ENCODE measurements around the gene CEP57. TPM values are rescaled to one million over a fixed set of nuclear protein-coding genes. Genes with fewer than 3 reads are reported as not detected.

CEP57 gene
- total RNA-seq, 2 experiments from 2014 or later = 57.7 to 67.4 TPM

DNA sequence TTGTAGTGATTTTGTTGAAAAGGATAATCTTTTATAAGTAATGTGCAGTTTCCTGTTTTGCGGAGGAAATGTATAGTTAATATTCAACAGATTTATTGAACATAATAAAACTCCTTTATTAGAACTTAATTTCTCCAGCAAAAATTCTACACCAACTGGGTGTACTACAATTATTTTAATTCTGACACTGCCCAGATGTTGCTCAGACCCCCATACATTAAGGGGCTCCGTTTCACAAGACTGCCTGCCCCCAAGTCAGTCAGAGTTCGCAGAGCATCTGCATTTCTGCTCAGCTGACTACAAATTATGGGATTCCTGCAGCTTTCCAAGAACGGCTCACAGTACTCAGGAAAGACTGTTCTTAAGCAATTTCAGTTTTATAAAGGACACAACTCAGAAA lies 6.2 kb downstream of the CEP57 start:
- Histone ChIP-seq H3K36me3 (ENCODE audit: insufficient read depth, low read length) (peaks cover 34% of the 10 kb centered on the region), H2AFZ (ENCODE audit: low read length) (no peak overlapping the region), H3K4me2 (ENCODE audit: low read length) (no peak overlapping the region), H4K20me1 (ENCODE audit: insufficient read depth, low read length) (peaks cover 23% of the 10 kb centered on the region), H3K79me2 (ENCODE audit: insufficient read depth, low read depth, low read length) (peaks cover 65% of the 10 kb centered on the region), H3K9me2 (ENCODE audit: insufficient read depth, low read length) (no peaks in the 10 kb centered on the region), H3K4me3 (ENCODE audit: low read depth, low read length, poor library complexity, severe bottlenecking) (no peak overlapping the region), H3K4me1 (ENCODE audit: insufficient read depth, low read length, poor library complexity, severe bottlenecking) (peaks cover 14% of the 10 kb centered on the region), H3K9me3 (ENCODE audit: low read length) (no peaks in the 10 kb centered on the region), H3K27ac (ENCODE audit: low read depth, low read length, poor library complexity, severe bottlenecking) (no peak overlapping the region)
- no peak for DNase-seq (ENCODE audit: low spot score)
- intact Hi-C loops (cut with micrococcal nuclease; ENCODE audit: unreplicated experiment) = loop anchor here (10.0 kb wide), 2 partner anchors 418 to 448 kb away; no protein-coding TSS in a partner anchor
- BruUV-seq (replicated peaks) = no TSS peak
- CTCF ChIA-PET (ENCODE audit: unreplicated experiment) = no interaction called here
- TF ChIP-seq EZH2phosphoT487 (IDR thresholded peaks at IDR 0.05; ENCODE audit: borderline replicate concordance, low read depth, low read length) (no peak), CTCF (conservative IDR thresholded peaks at IDR 0.05; ENCODE audit: low read length) (no peak)
- POLR2A ChIA-PET = no interaction called here

- Histone ChIP-seq H3K9me2 (ENCODE audit: insufficient read depth, low read length) (no peaks in the 10 kb centered on the region), H3K79me2 (ENCODE audit: insufficient read depth, low read depth, low read length) (peaks cover 34% of the 10 kb centered on the region), H3K4me1 (ENCODE audit: insufficient read depth, low read length, poor library complexity, severe bottlenecking) (no peaks in the 10 kb centered on the region), H3K36me3 (ENCODE audit: insufficient read depth, low read length) (peaks cover 56% of the 10 kb centered on the region), H4K20me1 (ENCODE audit: insufficient read depth, low read length) (peaks cover 7% of the 10 kb centered on the region; the same call in 1 of the 2 replicates), H2AFZ (ENCODE audit: low read length) (no peak overlapping the region), H3K9me3 (ENCODE audit: low read length) (no peaks in the 10 kb centered on the region), H3K4me2 (ENCODE audit: low read length) (no peak overlapping the region), H3K27ac (ENCODE audit: low read depth, low read length, poor library complexity, severe bottlenecking) (no peak overlapping the region), H3K4me3 (ENCODE audit: low read depth, low read length, poor library complexity, severe bottlenecking) (no peak overlapping the region)
- CTCF ChIA-PET (ENCODE audit: unreplicated experiment) = no interaction called here
- TF ChIP-seq CTCF (conservative IDR thresholded peaks at IDR 0.05; ENCODE audit: low read length) (no peak), EZH2phosphoT487 (IDR thresholded peaks at IDR 0.05; ENCODE audit: borderline replicate concordance, low read depth, low read length) (no peak)
- intact Hi-C loops (cut with micrococcal nuclease; ENCODE audit: unreplicated experiment) = loop anchor here (10.0 kb wide), 2 partner anchors 415 to 445 kb away; no protein-coding TSS in a partner anchor
- POLR2A ChIA-PET = interaction anchor here (0.7 to 1.0 kb wide), 2 partner anchors 10 to 19 kb away, joined by 3 to 4 read pairs; partner anchors contain the start of gene FAM76B
- BruUV-seq (replicated peaks) = no TSS peak
- no peak for DNase-seq (ENCODE audit: low spot score)
These were observed 9.2 kb downstream of the CEP57 start for GRCh38 chr11:95799546-95799945.

DNA sequence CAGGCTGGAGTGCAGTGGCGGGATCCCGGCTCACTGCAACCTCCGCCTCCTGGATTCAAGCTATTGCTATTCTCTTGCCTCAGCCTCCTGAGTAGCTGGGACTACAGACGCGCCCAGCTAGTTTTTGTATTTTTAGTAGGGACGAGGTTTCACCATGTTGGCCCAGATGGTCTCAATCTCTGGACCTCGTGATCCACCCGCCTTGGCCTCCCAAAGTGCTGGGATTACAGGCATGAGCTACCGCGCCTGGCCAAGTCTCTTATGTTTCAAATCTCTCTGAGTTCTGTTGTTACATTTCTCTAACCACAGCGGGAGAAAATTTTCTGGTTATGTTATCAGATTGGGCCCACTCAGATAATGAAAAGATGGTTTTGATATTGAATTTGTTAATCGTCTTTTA lies 10.1 kb downstream of the CEP57 start:
- Histone ChIP-seq H4K20me1 (ENCODE audit: insufficient read depth, low read length) (no peaks in the 10 kb centered on the region), H3K27ac (ENCODE audit: low read depth, low read length, poor library complexity, severe bottlenecking) (no peak overlapping the region), H3K4me3 (ENCODE audit: low read depth, low read length, poor library complexity, severe bottlenecking) (no peak overlapping the region), H3K36me3 (ENCODE audit: insufficient read depth, low read length) (peaks cover 64% of the 10 kb centered on the region), H3K9me3 (ENCODE audit: low read length) (no peaks in the 10 kb centered on the region), H3K4me2 (ENCODE audit: low read length) (no peak overlapping the region), H2AFZ (ENCODE audit: low read length) (no peak overlapping the region), H3K4me1 (ENCODE audit: insufficient read depth, low read length, poor library complexity, severe bottlenecking) (no peaks in the 10 kb centered on the region), H3K79me2 (ENCODE audit: insufficient read depth, low read depth, low read length) (peaks cover 25% of the 10 kb centered on the region), H3K9me2 (ENCODE audit: insufficient read depth, low read length) (no peaks in the 10 kb centered on the region)
- DNase-seq (ENCODE audit: low spot score) = no peak
- CTCF ChIA-PET (ENCODE audit: unreplicated experiment) = no interaction called here
- intact Hi-C loops (cut with micrococcal nuclease; ENCODE audit: unreplicated experiment) = no loop called here
- BruUV-seq (replicated peaks) = no TSS peak
- POLR2A ChIA-PET = interaction anchor here (2.7 kb wide), 1 partner anchor 9 kb away, joined by 7 read pairs; no protein-coding TSS in a partner anchor
- TF ChIP-seq EZH2phosphoT487 (IDR thresholded peaks at IDR 0.05; ENCODE audit: borderline replicate concordance, low read depth, low read length) = no peak
- no peak for TF ChIP-seq CTCF (conservative IDR thresholded peaks at IDR 0.05; ENCODE audit: low read length)
